ENCODE measurements around the gene MAPK6.

The MAPK6 gene

GRCh38 chr15:52071570-52071969, 52.6 kb downstream of the MAPK6 start:
- Histone ChIP-seq H3K9me3 (ENCODE audit: insufficient read depth, low read length) (no peaks in the 10 kb centered on the region), H3K79me2 (ENCODE audit: low read length) (no peaks in the 10 kb centered on the region), H3K4me2 (ENCODE audit: low read length) (no peak overlapping the region), H3K9ac (ENCODE audit: low read length) (no peak overlapping the region), H3K36me3 (replicated peaks; ENCODE audit: low read depth, low read length) (peaks cover 3% of the 10 kb centered on the region), H3K4me1 (ENCODE audit: low read length) (peaks cover 10% of the 10 kb centered on the region), H4K20me1 (ENCODE audit: insufficient read depth, low read length) (0 out of 2 replicates have a peak, but pooled peaks cover 5% of the 10 kb centered on the region), H2AFZ (ENCODE audit: low read depth, low read length) (no peak overlapping the region), H3K27me3 (ENCODE audit: low read depth, low read length) (no peaks in the 10 kb centered on the region), H3K27ac (ENCODE audit: low read length) (no peak overlapping the region), H3K4me3 (ENCODE audit: low read length) (no peak overlapping the region)
- TF ChIP-seq EZH2phosphoT487 (IDR thresholded peaks at IDR 0.05; ENCODE audit: low read depth) = no peak

GRCh38 chr15:52076889-52077781, 58.1 kb downstream of the MAPK6 start:
- Histone ChIP-seq H3K27ac (ENCODE audit: low read length) (no peak overlapping the region), H3K9me3 (ENCODE audit: insufficient read depth, low read length) (no peaks in the 10 kb centered on the region), H3K27me3 (ENCODE audit: low read depth, low read length) (no peaks in the 10 kb centered on the region), H3K4me3 (ENCODE audit: low read length) (no peak overlapping the region), H3K79me2 (ENCODE audit: low read length) (no peaks in the 10 kb centered on the region), H2AFZ (ENCODE audit: low read depth, low read length) (no peak overlapping the region), H3K9ac (ENCODE audit: low read length) (no peak overlapping the region), H3K4me1 (ENCODE audit: low read length) (peaks cover 17% of the 10 kb centered on the region), H4K20me1 (ENCODE audit: insufficient read depth, low read length) (no peaks in the 10 kb centered on the region), H3K4me2 (ENCODE audit: low read length) (peak overlapping the region; percentile 34; the same call in 1 of the 2 replicates), H3K36me3 (replicated peaks; ENCODE audit: low read depth, low read length) (no peaks in the 10 kb centered on the region)
- TF ChIP-seq EZH2phosphoT487 (IDR thresholded peaks at IDR 0.05; ENCODE audit: low read depth) (no peak), CTCF (IDR thresholded peaks at IDR 0.05; ENCODE audit: low read depth, low read length) (no peak)

DNA sequence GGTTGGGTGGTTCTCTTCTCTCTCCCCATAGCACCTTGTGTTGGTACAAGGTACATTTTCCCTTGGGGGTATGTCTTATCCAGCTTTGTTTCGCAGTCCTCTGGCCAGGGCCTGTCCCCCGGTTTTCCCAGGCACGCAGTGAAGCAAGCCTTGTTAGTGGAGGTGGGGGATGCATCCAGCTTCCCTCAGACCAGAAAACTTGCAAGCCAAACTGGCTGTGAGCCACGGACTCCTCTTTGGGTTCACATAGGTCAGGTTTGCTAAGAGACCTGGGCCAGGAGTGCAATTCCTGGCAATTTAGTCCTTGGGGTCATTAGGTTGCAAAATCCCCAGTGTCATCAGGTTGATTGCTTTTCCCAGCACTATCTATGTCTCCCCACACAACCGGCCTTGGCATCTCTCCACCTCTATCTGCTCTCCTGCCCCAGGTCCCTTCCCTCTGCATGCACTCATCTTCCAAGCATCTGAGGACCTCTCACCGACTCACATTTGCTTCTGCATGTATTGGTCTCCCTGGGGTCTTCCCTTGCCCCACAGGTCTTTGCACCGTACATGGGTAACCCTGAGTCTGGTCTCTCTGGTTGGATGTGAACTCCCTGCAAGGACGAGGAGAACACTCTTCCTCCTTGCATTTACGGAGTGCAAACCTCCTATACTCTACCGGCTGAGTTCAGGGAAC, 59.3 kb downstream of the MAPK6 start:
- Histone ChIP-seq H3K27me3 (ENCODE audit: low read depth, low read length) (no peaks in the 10 kb centered on the region), H3K36me3 (replicated peaks; ENCODE audit: low read depth, low read length) (no peaks in the 10 kb centered on the region), H3K27ac (ENCODE audit: low read length) (no peak overlapping the region), H3K4me1 (ENCODE audit: low read length) (peaks cover 29% of the 10 kb centered on the region), H3K79me2 (ENCODE audit: low read length) (no peaks in the 10 kb centered on the region), H3K9ac (ENCODE audit: low read length) (no peak overlapping the region), H3K4me3 (ENCODE audit: low read length) (no peak overlapping the region), H3K4me2 (ENCODE audit: low read length) (no peak overlapping the region), H4K20me1 (ENCODE audit: insufficient read depth, low read length) (no peaks in the 10 kb centered on the region), H2AFZ (ENCODE audit: low read depth, low read length) (no peak overlapping the region), H3K9me3 (ENCODE audit: insufficient read depth, low read length) (no peaks in the 10 kb centered on the region)
- TF ChIP-seq CTCF (IDR thresholded peaks at IDR 0.05; ENCODE audit: low read depth, low read length) (no peak), EZH2phosphoT487 (IDR thresholded peaks at IDR 0.05; ENCODE audit: low read depth) (no peak)

DNA sequence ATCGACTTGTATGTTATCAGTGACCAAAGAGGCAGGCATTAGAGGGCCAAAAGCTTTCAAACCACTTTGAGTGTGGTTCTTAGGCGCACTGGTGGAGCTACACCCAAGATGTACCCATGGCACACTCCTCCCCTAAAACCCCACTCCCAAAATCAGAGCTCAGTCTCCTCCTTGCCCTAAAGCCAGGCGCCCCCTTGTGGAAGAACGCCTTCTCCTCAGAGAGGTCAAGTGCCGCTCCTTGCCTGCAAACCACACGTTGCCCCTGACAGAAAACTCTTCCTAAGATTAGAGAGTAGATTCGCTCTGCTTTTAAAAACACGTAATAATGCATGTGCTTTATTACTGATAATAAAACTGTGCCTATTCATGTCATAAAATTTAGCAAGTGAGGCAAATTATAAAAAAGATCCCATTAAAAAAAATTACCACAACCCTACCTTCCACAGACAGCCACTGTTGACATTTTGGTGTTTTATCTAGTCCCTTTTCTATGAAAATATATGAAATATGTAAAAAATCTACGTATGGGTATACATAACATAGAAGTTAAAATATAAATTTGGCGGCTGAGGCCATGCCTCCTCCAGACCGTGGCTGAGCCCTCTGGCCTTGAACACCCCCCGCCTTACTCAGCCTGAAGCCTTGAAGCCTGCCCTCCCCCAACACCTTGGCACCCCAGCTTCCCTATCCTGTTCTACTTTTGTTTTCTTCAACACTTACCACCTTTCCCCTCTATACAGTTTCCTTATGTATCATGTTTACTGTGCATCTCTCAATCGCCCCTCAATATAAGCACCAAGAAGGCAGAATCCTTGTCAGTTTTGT, 60.1 kb downstream of the MAPK6 start:
- H3K27me3 ChIP-seq (ENCODE audit: low read depth, low read length) = no peaks in the 10 kb centered on the region
- H3K4me1 ChIP-seq (ENCODE audit: low read length) = peaks cover 34% of the 10 kb centered on the region
- H3K27ac ChIP-seq (ENCODE audit: low read length) = no peak overlapping the region
- H3K36me3 ChIP-seq (replicated peaks; ENCODE audit: low read depth, low read length) = no peaks in the 10 kb centered on the region
- no peaks in the 10 kb centered on the region for H4K20me1 ChIP-seq (ENCODE audit: insufficient read depth, low read length)
- H3K9me3 ChIP-seq (ENCODE audit: insufficient read depth, low read length) = no peaks in the 10 kb centered on the region
- H3K9ac ChIP-seq (ENCODE audit: low read length) = no peak overlapping the region
- H3K4me2 ChIP-seq (ENCODE audit: low read length) = no peak overlapping the region
- H2AFZ ChIP-seq (ENCODE audit: low read depth, low read length) = no peak overlapping the region
- TF ChIP-seq EZH2phosphoT487 (IDR thresholded peaks at IDR 0.05; ENCODE audit: low read depth) (no peak), CTCF (IDR thresholded peaks at IDR 0.05; ENCODE audit: low read depth, low read length) (peak; percentile 96)
- no peaks in the 10 kb centered on the region for H3K79me2 ChIP-seq (ENCODE audit: low read length)
- no peak overlapping the region for H3K4me3 ChIP-seq (ENCODE audit: low read length)

All from OCI-LY3 (cell line).